Trophoblast cell (in vitro differentiated cells and primary cell): ENCODE results near the gene PAX5.

Experiments used
- DNase-seq, 2 donors: peaks; one replicate each; pipeline ENCODE4 v3.0.0-alpha.2; 2016
- H2AFZ ChIP-seq: 2 replicates; pipeline ENCODE4 v1.6.1; 2013; ENCODE audit warnings: low read length, moderate library complexity, mild to moderate bottlenecking; ENCODE audit not compliant: insufficient read depth, poor library complexity
- H2AK5ac ChIP-seq: 2 replicates; pipeline ENCODE4 v1.6.1; 2013; ENCODE audit warnings: mild to moderate bottlenecking, low read length
- H2BK120ac ChIP-seq: 2 replicates; pipeline ENCODE4 v1.6.1; 2013; ENCODE audit warnings: low read length, mild to moderate bottlenecking, moderate library complexity; ENCODE audit not compliant: insufficient read depth, poor library complexity
- H2BK12ac ChIP-seq: 2 replicates; pipeline ENCODE4 v1.6.1; 2013; ENCODE audit warnings: mild to moderate bottlenecking, low read length, moderate library complexity
- H2BK5ac ChIP-seq: 2 replicates; pipeline ENCODE4 v1.6.1; 2013; ENCODE audit warnings: low read length, low read depth, moderate library complexity, mild to moderate bottlenecking; ENCODE audit not compliant: poor library complexity
- H3K14ac ChIP-seq: 2 replicates; pipeline ENCODE4 v1.6.1; 2013; ENCODE audit warnings: mild to moderate bottlenecking, low read length
- H3K18ac ChIP-seq: 2 replicates; pipeline ENCODE4 v1.6.1; 2013; ENCODE audit warnings: mild to moderate bottlenecking, low read length
- H3K23ac ChIP-seq: 2 replicates; pipeline ENCODE4 v1.6.1; 2013; ENCODE audit warnings: low read length
- H3K27ac ChIP-seq: 2 replicates; pipeline ENCODE4 v1.5.1; 2013; ENCODE audit warnings: low read depth, mild to moderate bottlenecking, inconsistent platforms, low read length, moderate library complexity
- H3K27me3 ChIP-seq: 2 replicates; pipeline ENCODE4 v1.6.1; 2013; ENCODE audit warnings: inconsistent platforms, mild to moderate bottlenecking, low read length, moderate library complexity; ENCODE audit not compliant: insufficient read depth
- H3K36me3 ChIP-seq, 2 experiments: 1 replicate in 1 of 2; 2 replicates in 1 of 2; pipeline ENCODE4 v1.6.1; 2013; ENCODE audit warnings: low read length in 2 of 2, mild to moderate bottlenecking in 2 of 2, moderate library complexity in 1 of 2; ENCODE audit not compliant: insufficient read depth in 2 of 2, control insufficient read depth in 1 of 2
- H3K4ac ChIP-seq: 2 replicates; pipeline ENCODE4 v1.6.1; 2013; ENCODE audit warnings: low read depth, mild to moderate bottlenecking, low read length, moderate library complexity
- H3K4me1 ChIP-seq, 2 experiments: 1 replicate in 1 of 2; 2 replicates in 1 of 2; pipeline ENCODE4 v1.6.1; 2013; ENCODE audit warnings: low read length in 2 of 2, mild to moderate bottlenecking in 2 of 2, moderate library complexity in 1 of 2; ENCODE audit not compliant: insufficient read depth in 2 of 2, control insufficient read depth in 1 of 2
- H3K4me2 ChIP-seq: 2 replicates; pipeline ENCODE4 v1.6.1; 2013; ENCODE audit warnings: inconsistent platforms, mild to moderate bottlenecking, low read length, moderate library complexity
- H3K4me3 ChIP-seq: 2 replicates; pipeline ENCODE4 v1.5.1; 2013; ENCODE audit warnings: mild to moderate bottlenecking, low read depth, low read length, inconsistent platforms
- H3K79me1 ChIP-seq: one replicate; pipeline ENCODE4 v1.6.1; 2013; ENCODE audit warnings: low read length
- H3K79me2 ChIP-seq: 2 replicates; pipeline ENCODE4 v1.6.1; 2013; ENCODE audit warnings: low read length, mild to moderate bottlenecking; ENCODE audit not compliant: control insufficient read depth, insufficient read depth, poor library complexity
- H3K9ac ChIP-seq: 2 replicates; pipeline ENCODE4 v1.6.1; 2013; ENCODE audit warnings: mild to moderate bottlenecking, low read length
- H3K9me3 ChIP-seq: 2 replicates; pipeline ENCODE4 v1.6.1; 2013; ENCODE audit warnings: low read depth, mild to moderate bottlenecking, control low read depth, inconsistent platforms, low read length; ENCODE audit not compliant: insufficient read depth
- H4K12ac ChIP-seq: 2 replicates; pipeline ENCODE4 v1.6.1; 2013; ENCODE audit warnings: low read depth, mild to moderate bottlenecking, low read length, moderate library complexity
- H4K8ac ChIP-seq: 2 replicates; pipeline ENCODE4 v1.6.1; 2013; ENCODE audit warnings: low read depth, mild to moderate bottlenecking, low read length, moderate library complexity
- H4K91ac ChIP-seq: one replicate; pipeline ENCODE4 v1.6.1; 2013; ENCODE audit warnings: low read depth, mild to moderate bottlenecking, low read length, moderate library complexity
- WGBS: extraction: QIAGEN DNeasy Blood & Tissue Kit; methylation state at CpG from one replicate; pipeline ENCODE4 v1.1.7; 2013; ENCODE audit warnings: missing lambda C conversion rate; ENCODE audit not compliant: insufficient read length, insufficient coverage; ENCODE audit errors: extremely low coverage; 5-methylcytosine and 5-hydroxymethylcytosine counted together

PAX5 gene

DNA sequence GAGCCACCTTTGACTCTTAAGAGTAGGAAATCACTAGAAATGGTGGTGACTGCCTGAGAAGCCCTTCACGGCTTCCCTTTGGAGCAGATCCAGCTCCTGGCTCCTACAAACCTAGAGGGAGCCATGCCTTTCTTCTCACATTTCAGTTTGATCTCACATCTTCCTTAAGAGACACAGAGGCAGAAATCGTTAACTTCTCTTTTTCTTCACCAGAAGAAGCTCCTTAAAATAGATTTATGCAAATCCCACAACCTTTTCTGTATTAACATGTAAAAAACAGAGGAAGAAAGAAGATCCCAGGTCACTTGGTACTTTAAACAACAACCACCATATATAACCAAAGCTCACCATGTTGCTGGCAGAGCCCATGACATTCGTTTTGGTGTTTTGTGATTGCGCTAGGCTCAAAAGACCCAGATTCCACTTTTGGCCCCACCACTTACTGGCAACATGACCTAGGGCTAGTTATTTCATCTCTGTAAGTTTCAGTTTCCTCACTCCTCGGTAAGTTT lies 29.6 kb downstream of the PAX5 start:
- no peak overlapping the region for H3K4ac ChIP-seq
- no peak overlapping the region for H2BK5ac ChIP-seq
- no peak overlapping the region for H4K91ac ChIP-seq
- WGBS, result no CpG with 5 or more reads among the region's 5 CpGs
- no peak overlapping the region for H4K8ac ChIP-seq
- no peak overlapping the region for H3K14ac ChIP-seq
- H2AFZ ChIP-seq, result no peak overlapping the region
- H3K23ac ChIP-seq, result no peak overlapping the region
- peaks cover 32% of the 10 kb centered on the region for H3K27me3 ChIP-seq
- H3K18ac ChIP-seq, result no peak overlapping the region
- H3K4me3 ChIP-seq, result no peak overlapping the region
- no peaks in the 10 kb centered on the region for H3K79me1 ChIP-seq
- no peak for DNase-seq
- no peaks in the 10 kb centered on the region for H3K79me2 ChIP-seq
- H2BK120ac ChIP-seq, result no peak overlapping the region
- no peak overlapping the region for H2BK12ac ChIP-seq
- H3K27ac ChIP-seq, result no peak overlapping the region
- H4K12ac ChIP-seq, result no peak overlapping the region
- H2AK5ac ChIP-seq, result no peak overlapping the region
- peaks cover 0 to 3% of the 10 kb centered on the region in 2 experiments for H3K4me1 ChIP-seq
- no peak overlapping the region for H3K4me2 ChIP-seq
- peaks cover 4% of the 10 kb centered on the region for H3K9me3 ChIP-seq
- H3K9ac ChIP-seq, result no peak overlapping the region
- no peaks in the 10 kb centered on the region for H3K36me3 ChIP-seq

DNA sequence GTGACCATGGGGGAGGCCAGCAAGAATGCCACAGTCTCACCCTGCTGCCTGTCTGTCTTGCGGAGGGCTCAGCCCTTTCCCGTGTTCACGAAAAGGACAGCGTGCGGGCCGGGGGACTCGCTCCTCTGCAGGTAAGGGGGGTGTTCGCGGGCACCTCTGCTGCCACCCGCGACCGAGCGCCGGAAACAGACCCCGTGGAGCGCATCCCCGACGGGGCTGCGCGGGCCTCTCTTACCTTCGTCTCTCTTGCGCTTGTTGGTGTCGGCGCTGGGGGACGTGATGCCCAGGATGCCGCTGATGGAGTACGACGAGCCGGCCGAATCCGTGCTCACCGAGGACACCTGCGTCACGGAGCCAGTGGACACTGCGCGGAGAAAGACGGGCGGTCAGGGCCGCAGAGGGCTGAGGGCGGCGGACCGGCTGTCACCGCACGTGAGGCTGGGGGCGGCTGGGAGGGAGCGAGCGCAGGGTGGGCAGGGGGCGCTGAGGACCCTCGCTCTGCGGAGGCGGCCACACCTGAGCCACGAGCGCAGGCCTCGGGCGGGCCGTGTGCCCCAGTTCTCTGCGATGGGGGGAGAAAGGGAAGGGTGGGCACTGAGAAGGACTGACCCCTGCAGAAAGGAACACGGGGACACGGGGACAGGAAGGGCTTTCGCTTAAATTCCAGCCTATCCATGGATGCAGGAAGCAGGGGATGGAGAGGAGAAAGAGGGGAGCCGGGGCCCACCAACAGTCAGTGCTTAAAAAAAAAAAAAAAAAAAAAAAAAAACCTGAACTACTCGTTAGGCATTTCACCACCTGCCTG lies 31.5 kb downstream of the PAX5 start:
- no CpG with 5 or more reads among the region's 62 CpGs for WGBS
- H3K14ac ChIP-seq, result no peak overlapping the region
- H3K79me1 ChIP-seq, result no peaks in the 10 kb centered on the region
- no peak overlapping the region for H4K91ac ChIP-seq
- H3K4ac ChIP-seq, result no peak overlapping the region
- H3K36me3 ChIP-seq, result no peaks in the 10 kb centered on the region
- H3K4me3 ChIP-seq, result no peak overlapping the region
- no peaks in the 10 kb centered on the region for H3K79me2 ChIP-seq
- no peak for DNase-seq
- H4K8ac ChIP-seq, result no peak overlapping the region
- H3K4me1 ChIP-seq, result peaks cover 2 to 4% of the 10 kb centered on the region in 2 experiments
- H3K9me3 ChIP-seq, result peaks cover 4% of the 10 kb centered on the region
- H2AK5ac ChIP-seq, result no peak overlapping the region
- no peak overlapping the region for H4K12ac ChIP-seq
- no peak overlapping the region for H2AFZ ChIP-seq
- no peak overlapping the region for H3K18ac ChIP-seq
- peaks cover 32% of the 10 kb centered on the region for H3K27me3 ChIP-seq
- H3K9ac ChIP-seq, result no peak overlapping the region
- H2BK5ac ChIP-seq, result no peak overlapping the region
- H3K4me2 ChIP-seq, result no peak overlapping the region
- H3K27ac ChIP-seq, result no peak overlapping the region
- H2BK12ac ChIP-seq, result no peak overlapping the region
- no peak overlapping the region for H2BK120ac ChIP-seq
- H3K23ac ChIP-seq, result no peak overlapping the region

GRCh38 chr9:37002036-37002412 lies 32.0 kb downstream of the PAX5 start:
- Histone ChIP-seq H4K91ac (no peak overlapping the region), H3K4ac (no peak overlapping the region), H3K27ac (no peak overlapping the region), H3K79me1 (no peaks in the 10 kb centered on the region), H3K9ac (no peak overlapping the region), H2BK12ac (no peak overlapping the region), H4K12ac (no peak overlapping the region), H3K4me1 (peaks cover 8% of the 10 kb centered on the region in 2 experiments), H2AK5ac (no peak overlapping the region), H2AFZ (no peak overlapping the region), H3K36me3 (no peaks in the 10 kb centered on the region), H4K8ac (no peak overlapping the region), H3K4me2 (no peak overlapping the region), H2BK120ac (no peak overlapping the region), H3K9me3 (peaks cover 4% of the 10 kb centered on the region), H3K14ac (no peak overlapping the region), H3K4me3 (no peak overlapping the region), H3K79me2 (no peaks in the 10 kb centered on the region), H3K23ac (no peak overlapping the region), H3K18ac (no peak overlapping the region), H3K27me3 (peaks cover 30% of the 10 kb centered on the region), H2BK5ac (no peak overlapping the region)
- DNase-seq, result no peak
- no CpG with 5 or more reads among the region's 11 CpGs for WGBS

DNA sequence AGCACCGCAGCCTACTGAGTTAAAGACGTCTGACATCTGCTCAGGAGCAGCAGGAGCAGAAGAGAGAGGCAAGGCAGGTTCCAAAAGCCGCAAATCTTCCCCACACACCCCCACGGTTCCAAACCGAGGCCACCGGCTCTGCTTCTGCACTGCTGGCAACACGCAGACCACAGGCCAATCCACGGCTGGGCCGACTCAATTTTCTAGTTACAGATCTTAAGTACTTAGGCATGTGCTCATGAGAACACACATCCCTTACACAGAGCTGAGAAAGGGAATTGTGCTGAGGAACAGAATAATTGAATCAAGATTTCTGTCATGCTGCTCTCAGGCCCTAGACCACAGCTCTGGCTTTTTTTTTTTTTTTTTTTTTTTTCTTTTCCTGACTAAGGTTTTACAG lies 32.6 kb downstream of the PAX5 start:
- Histone ChIP-seq H4K12ac (no peak overlapping the region), H3K18ac (no peak overlapping the region), H3K4ac (no peak overlapping the region), H3K79me1 (no peaks in the 10 kb centered on the region), H3K4me1 (peaks cover 8 to 11% of the 10 kb centered on the region in 2 experiments), H4K91ac (no peak overlapping the region), H2AFZ (no peak overlapping the region), H3K9ac (no peak overlapping the region), H4K8ac (no peak overlapping the region), H3K4me3 (no peak overlapping the region), H3K9me3 (peaks cover 4% of the 10 kb centered on the region), H3K27me3 (peaks cover 30% of the 10 kb centered on the region), H3K36me3 (no peaks in the 10 kb centered on the region), H2BK5ac (no peak overlapping the region), H3K4me2 (no peak overlapping the region), H2BK12ac (no peak overlapping the region), H3K27ac (no peak overlapping the region), H2AK5ac (no peak overlapping the region), H3K79me2 (no peaks in the 10 kb centered on the region), H3K14ac (no peak overlapping the region), H2BK120ac (no peak overlapping the region), H3K23ac (no peak overlapping the region)
- DNase-seq, result no peak
- WGBS, result no CpG with 5 or more reads among the region's 9 CpGs
